HG03196 (cell line): Measurements from ENCODE around the gene PRDM16.

Experiments used
- ATAC-seq: cut with Tn5 transposase; IDR thresholded peaks from one replicate; pipeline ENCODE4 v1.9.1; 2021; ENCODE audit not compliant: unreplicated experiment

The PRDM16 gene

GRCh38 chr1:3067671-3068563 lies 1.1 kb upstream of the PRDM16 start:
- no peak for ATAC-seq

GRCh38 chr1:3069491-3070308 lies 697 bp downstream of the PRDM16 start:
- ATAC-seq: no peak

GRCh38 chr1:3070309-3070643 lies 1.3 kb downstream of the PRDM16 start:
- no peak for ATAC-seq

GRCh38 chr1:3070644-3071564 lies 1.9 kb downstream of the PRDM16 start:
- ATAC-seq: no peak

GRCh38 chr1:3071565-3072390 lies 2.8 kb downstream of the PRDM16 start:
- ATAC-seq: no peak

- ATAC-seq: no peak
Observed at GRCh38 chr1:3072391-3073185, 3.6 kb downstream of the PRDM16 start.

GRCh38 chr1:3073186-3073488 lies 4.1 kb downstream of the PRDM16 start:
- ATAC-seq: no peak

GRCh38 chr1:3073489-3074296 lies 4.7 kb downstream of the PRDM16 start:
- ATAC-seq: no peak

- no peak for ATAC-seq
Observed at GRCh38 chr1:3074297-3074741, 5.3 kb downstream of the PRDM16 start.

- no peak for ATAC-seq
Observed at GRCh38 chr1:3074800-3075199, 5.8 kb downstream of the PRDM16 start.

GRCh38 chr1:3075666-3076362 lies 6.8 kb downstream of the PRDM16 start:
- no peak for ATAC-seq

GRCh38 chr1:3076363-3076740 lies 7.3 kb downstream of the PRDM16 start:
- no peak for ATAC-seq

GRCh38 chr1:3077081-3077480 lies 8.1 kb downstream of the PRDM16 start:
- no peak for ATAC-seq

- ATAC-seq: no peak
Observed at GRCh38 chr1:3077561-3077960, 8.6 kb downstream of the PRDM16 start.

- ATAC-seq: no peak
Observed at GRCh38 chr1:3078430-3078861, 9.4 kb downstream of the PRDM16 start.

- ATAC-seq: no peak
Observed at GRCh38 chr1:3078871-3079270, 9.9 kb downstream of the PRDM16 start.

GRCh38 chr1:3079381-3080052 lies 10.5 kb downstream of the PRDM16 start:
- ATAC-seq: no peak
